CD4-positive, alpha-beta T cell treated with Interleukin-15 for 1 hour (primary cell): ENCODE results near the gene MAOB.

Source experiments
- DNase-seq: peaks from one replicate; pipeline ENCODE4 v3.0.0-alpha.2; 2020

MAOB gene

DNA sequence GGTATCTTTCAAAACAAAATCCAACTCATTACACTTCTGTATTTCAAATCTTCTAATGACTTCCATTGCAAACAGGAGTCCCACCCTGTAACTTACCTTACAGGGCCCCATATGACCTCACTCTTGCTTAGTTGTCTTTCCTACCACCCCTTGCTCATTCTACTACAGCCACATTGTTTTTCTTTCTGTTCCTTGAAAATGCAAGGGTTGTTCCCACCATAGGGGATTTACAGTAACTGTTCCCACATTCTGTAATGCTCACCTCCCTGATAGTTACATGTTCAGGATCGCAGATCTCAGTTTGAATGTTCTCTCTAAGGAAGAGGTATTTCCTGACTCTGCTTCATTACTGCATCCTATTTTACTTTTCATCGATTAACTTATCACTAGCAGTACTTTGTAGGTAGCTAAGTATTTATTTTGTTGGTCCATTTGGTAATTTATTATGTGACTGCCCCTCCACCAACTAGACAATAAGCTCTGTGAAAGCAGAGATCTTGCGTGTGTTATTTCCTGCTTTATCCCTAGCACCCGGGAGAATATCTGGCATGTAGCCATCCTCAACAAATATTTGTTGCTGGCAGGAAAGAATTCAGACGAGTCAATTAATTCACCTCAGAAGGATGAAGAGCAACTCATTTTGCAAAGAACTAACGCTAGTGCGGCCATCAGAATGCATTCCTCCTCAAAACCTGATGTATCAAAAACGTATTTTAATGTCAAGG lies 21.4 kb downstream of the MAOB start:
- no peak for DNase-seq

DNA sequence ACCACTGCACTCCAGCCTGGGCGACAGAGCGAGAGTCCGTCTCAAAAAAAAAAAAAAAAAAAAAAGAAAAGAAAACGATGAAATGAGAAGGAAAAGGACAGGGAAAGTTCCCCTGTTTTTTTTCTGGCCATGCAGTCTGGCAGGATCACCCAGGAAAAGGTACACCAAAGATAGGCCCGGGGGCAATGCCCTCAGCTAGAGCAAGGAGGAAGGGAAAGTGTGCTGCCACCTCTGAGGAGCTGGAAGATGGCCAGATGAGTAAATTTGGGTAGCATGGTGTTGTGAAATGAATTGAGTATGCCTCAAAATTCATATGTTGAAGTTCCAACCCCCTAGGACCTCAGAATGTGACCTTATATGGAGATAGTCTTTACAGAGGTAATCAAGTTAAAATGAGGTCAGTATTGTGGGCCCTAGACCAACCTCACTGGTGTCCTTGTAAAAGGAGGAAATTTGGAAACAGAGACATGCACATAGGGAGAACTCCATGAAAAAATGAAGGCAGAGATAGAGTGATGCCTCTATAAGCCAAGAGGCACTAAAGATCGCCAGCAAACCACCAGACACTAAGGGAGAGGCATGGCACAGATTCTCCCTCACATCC lies 28.9 kb downstream of the MAOB start:
- DNase-seq: no peak

DNA sequence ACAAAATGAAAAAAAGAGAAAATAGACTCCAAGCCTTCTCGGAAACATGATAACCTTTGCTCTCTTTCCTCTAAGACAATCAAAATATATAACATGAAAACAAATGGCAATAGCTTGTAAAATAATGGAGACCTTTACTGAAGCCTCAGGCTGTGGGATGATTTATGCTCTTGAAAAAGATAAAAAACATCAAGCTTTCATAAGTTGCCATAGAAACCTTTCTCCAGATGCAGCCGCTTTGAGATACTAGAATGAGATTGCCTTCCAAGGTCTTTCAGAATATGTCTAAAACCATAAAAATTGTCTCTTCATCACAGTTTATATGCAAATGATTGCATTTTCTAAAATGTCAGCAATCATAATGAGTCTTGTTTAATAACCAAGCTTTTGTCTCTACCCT lies 31.6 kb downstream of the MAOB start:
- DNase-seq: no peak

- DNase-seq: no peak
Measured at GRCh38 chrX:43849173-43849572, 33.1 kb downstream of the MAOB start.

DNA sequence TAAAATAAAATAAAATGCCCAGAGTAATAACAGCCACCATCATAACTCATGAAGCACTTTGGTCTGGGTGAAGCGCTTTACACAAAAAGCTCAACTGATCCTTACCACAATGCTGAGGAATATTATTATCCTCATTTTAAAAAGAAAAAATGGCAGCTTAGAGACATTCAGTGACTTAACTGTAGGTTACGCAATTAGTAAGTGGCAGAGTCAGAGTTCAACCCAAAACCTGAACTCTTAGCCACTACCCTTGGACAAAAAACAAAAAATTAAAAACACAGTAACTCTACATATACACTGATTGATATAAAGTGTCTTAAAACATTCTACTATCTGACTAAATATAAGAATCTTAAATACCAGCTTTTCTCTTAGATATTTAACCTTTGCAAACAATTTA lies 34.9 kb downstream of the MAOB start:
- DNase-seq: no peak

GRCh38 chrX:43846558-43846957 lies 35.7 kb downstream of the MAOB start:
- no peak for DNase-seq

GRCh38 chrX:43845776-43846175 lies 36.5 kb downstream of the MAOB start:
- DNase-seq: no peak

DNA sequence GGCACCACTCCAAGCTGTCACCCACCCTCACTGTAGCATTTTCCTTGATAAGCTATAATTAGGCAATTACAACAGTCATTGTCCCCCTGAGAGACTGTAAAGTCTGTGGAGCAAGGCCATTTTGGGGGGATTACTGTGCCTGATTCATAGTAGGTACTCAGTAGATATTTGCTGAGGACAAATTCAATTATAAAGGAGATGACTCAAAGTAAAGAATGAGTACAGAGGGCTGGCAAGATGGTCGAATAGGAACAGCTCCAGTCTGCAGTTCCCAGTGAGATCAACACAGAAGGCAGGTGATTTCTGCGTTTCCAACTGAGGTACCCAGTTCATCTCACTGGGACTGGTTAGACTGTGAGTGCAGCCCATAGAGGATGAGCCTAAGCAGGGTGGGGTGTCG lies 42.0 kb downstream of the MAOB start:
- no peak for DNase-seq

DNA sequence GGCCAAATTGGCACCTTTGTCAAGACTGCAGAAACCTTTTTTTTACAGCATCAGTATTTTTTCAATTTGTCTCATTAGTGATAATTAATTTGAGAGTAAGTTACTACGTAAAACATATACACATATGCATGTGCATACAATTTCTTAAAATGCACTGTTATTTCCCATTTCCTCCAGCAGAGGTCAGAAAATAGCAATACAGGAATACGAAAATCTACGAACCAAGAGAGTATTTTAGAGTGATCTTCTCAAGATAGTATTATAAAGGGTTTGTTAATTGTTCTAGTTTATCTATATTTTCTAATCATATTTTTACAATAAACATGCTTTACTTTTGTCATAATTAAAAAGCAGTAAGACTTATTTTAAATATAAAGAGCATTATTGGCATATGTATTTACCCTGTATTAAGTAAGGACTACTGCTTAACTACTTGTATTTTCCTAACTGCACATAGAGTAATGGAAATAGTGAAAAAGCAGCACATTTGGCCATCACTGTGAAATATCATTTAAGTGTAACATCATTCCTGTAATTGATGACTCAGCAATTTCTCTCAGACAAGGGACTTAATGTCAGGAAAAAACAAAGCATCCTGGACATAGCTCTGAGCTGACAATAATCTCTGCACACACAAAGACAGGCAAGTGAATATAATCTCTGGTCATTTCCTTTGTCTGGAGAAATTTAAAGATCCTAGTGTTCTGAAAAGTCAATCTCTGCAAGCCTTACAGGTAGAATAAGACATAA lies 45.6 kb downstream of the MAOB start:
- no peak for DNase-seq

DNA sequence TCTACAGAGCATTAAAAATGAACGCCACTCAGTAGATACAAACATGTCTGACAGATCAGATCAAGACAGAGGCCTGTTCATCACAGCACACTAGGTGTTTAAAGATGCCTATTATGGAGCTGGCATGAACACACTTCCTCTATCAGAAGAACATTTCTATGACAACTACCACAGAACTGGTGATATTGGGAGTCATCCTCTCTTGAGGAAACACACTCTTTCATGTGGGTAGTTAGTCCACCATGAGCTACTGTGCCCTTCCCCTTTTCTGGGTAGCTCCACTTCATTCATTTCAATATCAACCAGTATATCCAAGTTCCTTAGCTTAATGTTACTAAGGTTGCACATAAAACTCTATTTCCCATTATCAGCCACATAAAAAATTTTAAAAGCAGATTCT lies 46.7 kb downstream of the MAOB start:
- DNase-seq: no peak

- no peak for DNase-seq
Measured at GRCh38 chrX:43827791-43828190, 54.5 kb downstream of the MAOB start.

DNA sequence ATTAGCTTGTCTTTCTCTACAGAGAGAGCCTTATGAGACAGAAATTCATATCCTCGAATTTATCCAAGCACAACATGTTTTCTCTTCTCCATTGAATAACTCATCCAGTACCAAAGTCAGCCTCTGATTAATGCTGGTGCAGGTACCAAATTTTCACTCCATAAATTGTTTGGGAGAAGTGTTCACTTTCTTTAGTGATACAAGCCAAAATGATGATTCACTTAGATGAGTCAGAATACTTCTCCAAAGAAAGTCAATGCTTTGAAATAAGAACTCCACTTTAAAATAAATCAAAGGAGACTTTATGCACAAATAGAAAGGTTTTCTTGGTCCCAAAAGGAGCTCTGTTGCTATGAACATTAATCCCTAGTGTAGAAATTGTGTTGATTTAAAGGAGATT lies 60.2 kb downstream of the MAOB start:
- DNase-seq: no peak

DNA sequence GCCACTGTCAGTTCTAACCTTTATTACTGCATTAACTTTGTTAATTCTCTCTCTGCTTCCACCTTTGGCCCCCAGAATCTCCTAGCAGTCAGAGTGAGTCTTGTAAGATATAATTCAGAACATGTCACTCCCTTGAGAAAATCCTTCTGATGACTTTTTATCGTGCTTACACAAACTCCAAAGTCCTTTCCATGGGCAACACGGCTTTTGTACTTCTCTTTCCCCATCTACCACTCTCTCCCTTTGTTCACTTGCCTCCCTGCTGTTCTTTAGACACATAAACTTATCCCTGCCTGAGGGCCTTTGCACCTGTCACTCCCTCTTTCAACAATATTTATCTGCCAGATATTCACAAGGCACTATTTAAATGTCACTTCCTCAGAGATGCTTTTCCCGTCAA lies 64.8 kb downstream of the MAOB start:
- DNase-seq: no peak

- DNase-seq: no peak
Measured at GRCh38 chrX:43815209-43815608, 67.0 kb downstream of the MAOB start.

GRCh38 chrX:43813898-43814297 lies 68.4 kb downstream of the MAOB start:
- DNase-seq: no peak

DNA sequence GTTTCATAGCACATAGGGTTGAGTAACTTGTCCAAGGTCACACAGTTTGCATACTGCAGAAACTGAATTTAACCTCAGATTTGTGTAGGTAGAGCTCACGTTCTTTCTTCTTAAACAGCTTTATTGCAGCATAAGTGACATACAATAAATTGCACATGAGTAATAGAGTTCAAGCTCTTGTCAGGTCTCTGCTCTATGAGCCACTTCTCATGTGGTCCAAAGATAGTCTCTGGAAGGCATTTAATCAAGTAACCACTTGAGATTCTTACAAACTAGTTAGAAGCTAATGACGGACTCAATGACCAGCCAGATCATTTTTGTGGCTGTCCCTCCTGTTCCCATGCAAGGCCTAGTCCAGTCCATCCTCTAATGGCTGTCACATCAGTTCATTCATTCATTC lies 68.9 kb downstream of the MAOB start:
- DNase-seq: no peak

DNA sequence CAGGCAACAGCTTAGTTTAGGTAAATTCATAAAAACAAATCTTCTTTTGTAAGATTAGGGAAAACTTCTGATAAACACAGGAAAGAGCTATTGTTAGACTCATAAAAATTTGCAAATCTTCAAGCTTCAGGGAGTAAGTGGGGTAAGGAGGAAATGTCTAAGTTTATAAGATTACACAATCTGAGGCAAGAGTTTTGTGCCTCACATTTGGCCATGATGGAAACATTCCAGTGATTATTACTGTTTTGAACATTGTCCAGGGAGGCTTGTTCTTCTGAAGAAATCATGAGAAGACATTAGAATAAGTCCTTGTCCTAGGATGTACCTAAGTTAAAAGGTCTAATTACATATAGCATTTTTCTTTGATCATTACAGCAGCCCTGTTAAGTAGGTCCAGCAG lies 72.8 kb downstream of the MAOB start:
- no peak for DNase-seq

DNA sequence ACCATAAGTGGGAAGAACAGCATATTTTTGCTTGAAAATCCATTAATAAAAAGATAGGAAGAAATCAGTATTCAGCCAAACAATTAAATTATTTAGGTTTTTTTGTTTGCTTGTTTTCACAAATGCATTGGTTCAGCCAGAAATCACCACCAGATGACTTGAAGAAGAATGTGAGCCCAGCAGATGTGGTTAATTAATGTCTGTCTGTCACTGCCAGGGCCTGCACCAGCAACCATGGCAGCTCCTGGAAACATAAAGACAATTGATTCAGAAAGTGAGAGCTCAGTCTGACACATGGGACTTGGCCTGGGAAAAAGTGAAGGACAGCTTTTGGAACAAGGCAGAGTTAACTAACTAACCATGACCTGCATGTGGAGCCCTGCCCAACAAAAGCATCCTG lies 74.0 kb downstream of the MAOB start:
- no peak for DNase-seq

DNA sequence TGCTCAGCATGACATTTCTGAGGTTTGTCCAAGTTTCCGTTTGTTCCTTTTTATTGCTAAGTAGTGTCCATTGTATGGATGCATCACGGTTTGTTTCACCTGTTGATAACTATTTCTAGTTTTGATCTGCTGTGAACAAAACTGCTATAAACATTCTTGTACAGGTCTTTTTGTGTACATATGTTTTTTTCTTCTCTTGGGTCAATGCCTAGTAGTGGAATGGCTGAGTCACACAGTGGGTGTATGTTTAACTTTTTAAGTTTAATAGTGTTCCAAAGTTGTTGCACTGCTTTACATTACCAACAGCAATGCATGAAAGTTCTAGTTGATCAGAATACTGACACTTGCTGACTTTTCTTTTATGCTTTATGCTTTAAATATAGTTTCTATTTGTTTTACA lies 76.7 kb downstream of the MAOB start:
- no peak for DNase-seq

GRCh38 chrX:43804021-43804420 lies 78.2 kb downstream of the MAOB start:
- DNase-seq: no peak

GRCh38 chrX:43785930-43786591 lies 96.2 kb downstream of the MAOB start:
- no peak for DNase-seq

GRCh38 chrX:43758044-43758443 lies 124.2 kb downstream of the MAOB start:
- no peak for DNase-seq

DNA sequence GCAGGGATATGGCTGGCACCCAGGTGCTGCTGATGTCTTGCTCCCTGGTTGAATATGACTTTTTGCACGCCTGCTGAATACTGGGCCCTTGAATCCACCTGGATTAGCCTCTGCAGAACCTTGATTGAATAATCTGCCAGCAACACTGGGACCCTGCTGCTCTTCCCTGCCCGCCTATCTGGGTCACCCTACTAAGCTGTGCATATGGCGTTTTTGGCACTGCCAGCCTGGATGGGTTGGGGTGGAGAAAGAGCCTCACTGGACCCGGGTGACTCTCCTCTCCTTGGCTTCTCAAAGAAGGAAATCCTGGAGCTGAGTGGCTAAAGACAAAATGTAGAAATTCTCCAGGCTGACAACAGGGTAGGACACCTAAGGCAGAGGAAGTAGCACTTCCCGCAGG lies 126.2 kb downstream of the MAOB start:
- DNase-seq: no peak

- no peak for DNase-seq
Measured at GRCh38 chrX:43753637-43754036, 128.6 kb downstream of the MAOB start.
